Measurements from ENCODE around the gene STAMBP.

GRCh38 chr2:73910873-73911547, 82.2 kb downstream of the STAMBP start:
- no peak for TF ChIP-seq CTCF (conservative IDR thresholded peaks at IDR 0.05; ENCODE audit: low read depth, low read length)
- TF ChIP-seq EZH2phosphoT487 (IDR thresholded peaks at IDR 0.05; ENCODE audit: borderline replicate concordance, low read length) = no peak
- no peak for TF ChIP-seq EZH2 (IDR thresholded peaks at IDR 0.05; ENCODE audit: low read length, unreplicated experiment)

Measured in PC-3 (cell line).